H1 (cell line): Measurements from ENCODE around the gene CHD3. TPM values are rescaled to one million over a fixed set of nuclear protein-coding genes. Genes with fewer than 3 reads are reported as not detected.
A peak's percentile ranks its signal among the peaks of the same experiment; 100 is the strongest.

Experiments
- CTCF ChIA-PET: fragments of 300-600 bp; sonication (Branson Sonifier 250); formaldehyde crosslinking; loops from one replicate; lab custom pipeline; 2021; ENCODE audit not compliant: partially characterized antibody; lab: Charles Lee
- POLR2A ChIA-PET: fragments of 300-600 bp; sonication (Branson Sonifier 250); formaldehyde crosslinking; loops from one replicate; lab custom pipeline; 2021; ENCODE audit warnings: inconsistent platforms; ENCODE audit not compliant: partially characterized antibody; lab: Charles Lee
- DNase-seq, 2 experiments: peaks; one replicate each; pipeline versions ENCODE4 v3.0.0 to v3.0.0-alpha.2; 2010 to 2022; ENCODE audit warnings: low spot score in 2 of 2, low read depth in 1 of 2, mixed read lengths in 1 of 2
- FAIRE-seq: peaks from 2 replicates; lab custom pipeline; 2011; peaks lifted over from hg19 to GRCh38; lab: Jason Lieb, UNC
- H2AFZ ChIP-seq: 2 replicates; pipeline ENCODE4 v1.8.1; 2012; ENCODE audit warnings: low read length, inconsistent platforms
- H2AK5ac ChIP-seq: 2 replicates; pipeline ENCODE4 v1.6.1; 2013; ENCODE audit warnings: low read depth, low read length
- H2BK120ac ChIP-seq: replicated peaks from 2 replicates; pipeline ENCODE3; 2013; ENCODE audit warnings: low read depth, low read length, inconsistent platforms
- H2BK12ac ChIP-seq: 2 replicates; pipeline ENCODE4 v1.6.1; 2013; ENCODE audit warnings: low read depth, low read length
- H2BK15ac ChIP-seq: 2 replicates; pipeline ENCODE4 v1.6.1; 2013; ENCODE audit warnings: low read length
- H2BK20ac ChIP-seq: 2 replicates; pipeline ENCODE4 v1.6.1; 2013; ENCODE audit warnings: low read length
- H2BK5ac ChIP-seq: 2 replicates; pipeline ENCODE4 v1.6.1; 2013; ENCODE audit warnings: low read depth, low read length
- H3K14ac ChIP-seq: 2 replicates; pipeline ENCODE4 v1.6.1; 2013; ENCODE audit warnings: inconsistent platforms; ENCODE audit not compliant: insufficient read length
- H3K18ac ChIP-seq: 2 replicates; pipeline ENCODE4 v1.6.1; 2013; ENCODE audit warnings: low read length; ENCODE audit errors: extremely low read depth
- H3K23ac ChIP-seq: 2 replicates; pipeline ENCODE4 v1.6.1; 2013; ENCODE audit warnings: inconsistent platforms; ENCODE audit not compliant: insufficient read length
- H3K23me2 ChIP-seq: 2 replicates; pipeline ENCODE4 v1.6.1; 2013; ENCODE audit warnings: low read depth, low read length
- H3K27ac ChIP-seq: 2 replicates; pipeline ENCODE4 v1.6.1; 2011; ENCODE audit warnings: low read depth, low read length, inconsistent platforms
- H3K27me3 ChIP-seq, 4 experiments: replicated peaks in 1 of 4; 1 replicate in 1 of 4; 2 replicates in 3 of 4; pipeline versions ENCODE4 v1.6.1 to v1.8.1; 2011 to 2013; ENCODE audit warnings: low read length in 3 of 4, mild to moderate bottlenecking in 3 of 4, inconsistent platforms in 2 of 4, mixed read lengths in 2 of 4, moderate library complexity in 1 of 4; ENCODE audit not compliant: control insufficient read depth in 3 of 4, insufficient read depth in 3 of 4; ENCODE audit errors: extremely low read depth in 1 of 4
- H3K36me3 ChIP-seq, 4 experiments: 2 replicates each; pipeline versions ENCODE4 v1.6.1 to v1.8.1; 2011 to 2013; ENCODE audit warnings: mild to moderate bottlenecking in 4 of 4, low read length in 3 of 4, moderate library complexity in 2 of 4, control low read depth in 1 of 4, inconsistent platforms in 1 of 4; ENCODE audit not compliant: insufficient read depth in 4 of 4, control insufficient read depth in 2 of 4
- H3K4ac ChIP-seq: replicated peaks from 2 replicates; pipeline ENCODE3; 2013; ENCODE audit warnings: low read length, low read depth, mixed read lengths, inconsistent platforms; ENCODE audit not compliant: insufficient read length
- H3K4me1 ChIP-seq, 4 experiments: replicated peaks in 1 of 4; 1 replicate in 1 of 4; 2 replicates in 3 of 4; pipeline versions ENCODE4 v1.6.1 to v1.8.1; 2011 to 2013; ENCODE audit warnings: low read length in 3 of 4, inconsistent platforms in 2 of 4, mixed read lengths in 1 of 4; ENCODE audit not compliant: insufficient read depth in 4 of 4, control insufficient read depth in 3 of 4
- H3K4me2 ChIP-seq, 2 experiments: 2 replicates each; pipeline versions ENCODE4 v1.6.1 to v1.8.1; 2011 to 2013; ENCODE audit warnings: low read depth in 2 of 2, low read length in 2 of 2, control low read depth in 1 of 2, inconsistent platforms in 1 of 2, mild to moderate bottlenecking in 1 of 2; ENCODE audit not compliant: insufficient read depth in 1 of 2
- H3K4me3 ChIP-seq, 4 experiments: fragments of 200-600, 300-600 bp in 1 of 4; sonication (generic), shearing (Covaris generic), sonication (Bioruptor Twin) in 1 of 4; 2 replicates each; pipeline versions ENCODE4 v1.5.1 to v1.8.1; 2011 to 2016; ENCODE audit warnings: low read length in 4 of 4, low read depth in 3 of 4, control low read depth in 2 of 4, inconsistent platforms in 2 of 4, mild to moderate bottlenecking in 2 of 4, mixed read lengths in 1 of 4, moderate library complexity in 1 of 4; ENCODE audit not compliant: insufficient read depth in 2 of 4; ENCODE audit errors: extremely low read depth in 1 of 4
- H3K56ac ChIP-seq: replicated peaks from 2 replicates; pipeline ENCODE3; 2013; ENCODE audit warnings: low read depth, mild to moderate bottlenecking, mixed read lengths, low read length, inconsistent platforms; ENCODE audit not compliant: insufficient read length
- H3K79me1 ChIP-seq: 2 replicates; pipeline ENCODE4 v1.6.1; 2013; ENCODE audit warnings: low read depth, low read length, control low read depth
- H3K79me2 ChIP-seq, 2 experiments: 2 replicates each; pipeline versions ENCODE4 v1.6.1 to v1.8.1; 2012 to 2013; ENCODE audit warnings: low read length in 2 of 2, mild to moderate bottlenecking in 2 of 2, inconsistent platforms in 1 of 2; ENCODE audit not compliant: insufficient read depth in 2 of 2, control insufficient read depth in 1 of 2
- H3K9ac ChIP-seq, 4 experiments: replicated peaks in 1 of 4; 1 replicate in 1 of 4; 2 replicates in 3 of 4; pipeline versions ENCODE4 v1.6.1 to v1.8.1; 2011 to 2013; ENCODE audit warnings: low read depth in 3 of 4, low read length in 3 of 4, control low read depth in 2 of 4, mild to moderate bottlenecking in 2 of 4, moderate library complexity in 2 of 4, inconsistent platforms in 1 of 4; ENCODE audit errors: extremely low read depth in 1 of 4
- H3K9me3 ChIP-seq, 2 experiments: 2 replicates each; pipeline versions ENCODE4 v1.6.1 to v1.8.1; 2012 to 2013; ENCODE audit warnings: mild to moderate bottlenecking in 2 of 2, moderate library complexity in 2 of 2, control low read depth in 1 of 2, inconsistent platforms in 1 of 2, low read depth in 1 of 2, low read length in 1 of 2, mixed read lengths in 1 of 2; ENCODE audit not compliant: insufficient read depth in 2 of 2
- H4K20me1 ChIP-seq, 2 experiments: replicated peaks in 1 of 2; 2 replicates each; pipeline versions ENCODE3 to v1.8.1; 2011 to 2013; ENCODE audit warnings: inconsistent platforms in 2 of 2, low read length in 2 of 2, mild to moderate bottlenecking in 1 of 2; ENCODE audit not compliant: insufficient read depth in 2 of 2, control insufficient read depth in 1 of 2
- H4K5ac ChIP-seq: 2 replicates; pipeline ENCODE4 v1.6.1; 2013; ENCODE audit warnings: low read length, low read depth, mixed read lengths, inconsistent platforms; ENCODE audit not compliant: insufficient read length
- H4K8ac ChIP-seq: 2 replicates; pipeline ENCODE4 v1.8.0; 2013; ENCODE audit warnings: mild to moderate bottlenecking, moderate library complexity, low read length, inconsistent platforms; ENCODE audit not compliant: insufficient read depth; ENCODE audit errors: extremely low read depth
- H4K91ac ChIP-seq: replicated peaks from 2 replicates; pipeline ENCODE3; 2013; ENCODE audit warnings: low read length, mixed read lengths, inconsistent platforms; ENCODE audit not compliant: insufficient read length
- CBX8 ChIP-seq: fragments of 300-800, 300-1000 bp; sonication (generic); IDR thresholded peaks from 2 replicates; pipeline ENCODE4 v1.7.1; 2016; ENCODE audit warnings: low read depth, low read length, borderline replicate concordance
- GTF2F1 ChIP-seq: IDR thresholded peaks from 2 replicates; pipeline ENCODE4 v1.6.1; 2012; ENCODE audit warnings: low read depth, low read length, improper control_type of control experiment, borderline replicate concordance
- KDM5A ChIP-seq: fragments of 200-600 bp; IDR thresholded peaks from 2 replicates; pipeline ENCODE4 v1.7.1; 2012; ENCODE audit warnings: mild to moderate bottlenecking, low read length, inconsistent platforms, mixed read lengths
- NANOG ChIP-seq: IDR thresholded peaks from 2 replicates; pipeline ENCODE4 v1.6.1; 2011; ENCODE audit warnings: low read length, low read depth, mild to moderate bottlenecking, inconsistent platforms; ENCODE audit not compliant: insufficient read depth, poor library complexity, severe bottlenecking
- POU5F1 ChIP-seq: IDR thresholded peaks from 2 replicates; pipeline ENCODE4 v1.6.1; 2011; ENCODE audit warnings: low read depth, mild to moderate bottlenecking, low read length, moderate library complexity
- TAF1 ChIP-seq: IDR thresholded peaks from 2 replicates; pipeline ENCODE4 v1.6.1; 2011; ENCODE audit warnings: mild to moderate bottlenecking, low read depth, low read length
- USF2 ChIP-seq: IDR thresholded peaks from 2 replicates; pipeline ENCODE4 v1.6.1; 2011; ENCODE audit warnings: low read length, improper control_type of control experiment
- WGBS, 2 experiments: shearing (Covaris generic) in 1 of 2; methylation state at CpG; one replicate each; pipeline versions ENCODE4 v1.1.6 to v1.1.7; 2013 to 2015; ENCODE audit warnings: low lambda C conversion rate in 2 of 2, mixed read lengths in 2 of 2, inconsistent platforms in 1 of 2, low coverage in 1 of 2, missing lambda C conversion rate in 1 of 2; ENCODE audit not compliant: insufficient replicate concordance in 2 of 2, insufficient coverage in 1 of 2, insufficient read length in 1 of 2; ENCODE audit errors: extremely low coverage in 1 of 2, missing lambda C conversion rate in 1 of 2; 5-methylcytosine and 5-hydroxymethylcytosine counted together
- polyA plus RNA-seq, 7 experiments: library from polyadenylated mRNA; depleted of rRNA in 3 of 7; stranded (reverse) in 5 of 7; unstranded in 2 of 7; fragments of >200 nt in 5 of 7; fragments of 200-250 nt in 2 of 7; gene quantifications; 1 replicate in 5 of 7; 2 replicates in 1 of 7; 4 replicates in 1 of 7; pipeline versions ENCODE4 v1.2.1 to v1.2.3, GENCODE V29; 2011 to 2013; ENCODE audit warnings: missing spikeins in 2 of 7, mixed read lengths in 2 of 7
- total RNA-seq: library from RNA; stranded (reverse); fragmentation: NEBNext Ultra II Directional; extraction: Animal tissue kit (Norgen Biotek cat#: 25700); gene quantifications from 2 replicates; pipeline ENCODE4 v1.2.1, GENCODE V29; 2021

Gene CHD3
- total and polyA plus RNA-seq, 2 of the 8 experiments (the other 6 are each of a cell fraction or from before 2014, with no cell fraction given), result 12.3 to 12.9 TPM

- Histone ChIP-seq H3K79me1 (no peaks in the 10 kb centered on the region), H3K56ac (no peak overlapping the region), H3K9ac (peak overlapping the region in 1 of 4 experiments; percentile 1; a peak in 2 of 7 replicates), H3K23me2 (peaks cover 15% of the 10 kb centered on the region), H2BK15ac (no peak overlapping the region), H3K79me2 (0 out of 4 replicates have a peak, but pooled peaks cover 0 to 4% of the 10 kb centered on the region in 2 experiments), H3K36me3 (peaks cover 0 to 8% (median 7%) of the 10 kb centered on the region in 4 experiments; a peak in 3 of 8 replicates), H2AK5ac (no peak overlapping the region), H4K5ac (no peak overlapping the region), H2BK120ac (no peak overlapping the region), H3K4me1 (peaks cover 0 to 5% (median 3%) of the 10 kb centered on the region in 4 experiments; a peak in 4 of 7 replicates), H2BK20ac (no peak overlapping the region), H3K4me2 (peak overlapping the region; percentile 96 to 98), H3K18ac (no peak overlapping the region), H3K14ac (no peak overlapping the region), H3K23ac (no peak overlapping the region), H2BK12ac (no peak overlapping the region), H3K4ac (peak overlapping the region; percentile 64), H4K20me1 (peaks cover 0 to 5% of the 10 kb centered on the region in 2 experiments), H3K27me3 (peaks cover 11 to 34% (median 32%) of the 10 kb centered on the region in 4 experiments), H4K91ac (no peak overlapping the region), H4K8ac (no peak overlapping the region), H3K9me3 (no peaks in the 10 kb centered on the region), H3K4me3 (peak overlapping the region; percentile 80 to 95 (median 89)), H3K27ac (no peak overlapping the region), H2AFZ (no peak overlapping the region), H2BK5ac (no peak overlapping the region)
- no peak for DNase-seq
- no peak for FAIRE-seq
- 43% methylated on average over 17 of the region's 20 CpGs; no CpG with 5 or more reads in 1 of the 2 experiments for WGBS, 2 experiments
- ChIA-PET POLR2A (interaction anchor here (0.7 to 3.3 kb wide), 6 partner anchors 10 to 245 kb away, joined by 3 to 11 read pairs (median 4); partner anchors contain the start of gene RNF227), CTCF (interaction anchor here (0.6 to 2.6 kb wide), 8 partner anchors 19 to 254 kb away, joined by 3 to 19 read pairs (median 4); no protein-coding TSS in a partner anchor)
- TF ChIP-seq CBX8 (no peak), POU5F1 (no peak), TAF1 (no peak), NANOG (no peak), USF2 (no peak), KDM5A (no peak), GTF2F1 (no peak)
Observed at GRCh38 chr17:7930841-7931631, 42.4 kb downstream of the CHD3 start.
